Kidney epithelial cell (primary cell): ENCODE measurements around the gene DNAJA4. TPM values are rescaled to one million over a fixed set of nuclear protein-coding genes. Genes with fewer than 3 reads are reported as not detected.

Experiments used
- DNase-seq: peaks from one replicate; pipeline ENCODE4 v3.0.0-alpha.2; 2010; ENCODE audit warnings: low read depth
- H3K27me3 ChIP-seq: 2 replicates; pipeline ENCODE4 v1.6.0; 2011; ENCODE audit warnings: low read length; ENCODE audit not compliant: control insufficient read depth, insufficient read depth
- H3K36me3 ChIP-seq: 2 replicates; pipeline ENCODE4 v1.5.1; 2011; ENCODE audit warnings: low read length; ENCODE audit not compliant: control insufficient read depth, insufficient read depth
- H3K4me3 ChIP-seq: 2 replicates; pipeline ENCODE4 v1.5.1; 2011; ENCODE audit warnings: low read depth, mild to moderate bottlenecking, control low read depth, low read length
- CTCF ChIP-seq: IDR thresholded peaks from 2 replicates; pipeline ENCODE4 v1.5.1; 2011; ENCODE audit warnings: mild to moderate bottlenecking, moderate library complexity, low read length, control low read depth, inconsistent platforms; ENCODE audit not compliant: insufficient read depth, poor library complexity, severe bottlenecking
- total RNA-seq: library from RNA; depleted of rRNA; stranded (reverse); fragments of >200 nt; gene quantifications from 2 replicates; pipeline ENCODE4 v1.2.3, GENCODE V29; 2015

Gene DNAJA4
- total RNA-seq, 1 donor from 2014 or later, result 11.0 TPM

GRCh38 chr15:78247911-78248310 lies 16.5 kb upstream of the DNAJA4 start:
- H3K4me3 ChIP-seq, result no peak overlapping the region
- H3K36me3 ChIP-seq, result no peaks in the 10 kb centered on the region
- no peak for TF ChIP-seq CTCF
- H3K27me3 ChIP-seq, result peaks cover 3% of the 10 kb centered on the region
- DNase-seq, result no peak

- Histone ChIP-seq H3K4me3 (no peak overlapping the region), H3K36me3 (no peaks in the 10 kb centered on the region), H3K27me3 (peaks cover 3% of the 10 kb centered on the region)
- no peak for TF ChIP-seq CTCF
- DNase-seq, result no peak
Observed at GRCh38 chr15:78249131-78249530, 15.2 kb upstream of the DNAJA4 start.

GRCh38 chr15:78251136-78251535 lies 13.2 kb upstream of the DNAJA4 start:
- DNase-seq, result no peak
- Histone ChIP-seq H3K27me3 (peaks cover 3% of the 10 kb centered on the region), H3K4me3 (no peak overlapping the region), H3K36me3 (no peaks in the 10 kb centered on the region)
- no peak for TF ChIP-seq CTCF

- Histone ChIP-seq H3K27me3 (peaks cover 3% of the 10 kb centered on the region), H3K4me3 (no peak overlapping the region), H3K36me3 (no peaks in the 10 kb centered on the region)
- DNase-seq, result no peak
- TF ChIP-seq CTCF, result no peak
Observed at GRCh38 chr15:78255421-78256043, 8.8 kb upstream of the DNAJA4 start.

- H3K27me3 ChIP-seq, result peaks cover 3% of the 10 kb centered on the region
- DNase-seq, result no peak
- no peaks in the 10 kb centered on the region for H3K36me3 ChIP-seq
- no peak overlapping the region for H3K4me3 ChIP-seq
- no peak for TF ChIP-seq CTCF
Observed at GRCh38 chr15:78256044-78256437, 8.3 kb upstream of the DNAJA4 start.

GRCh38 chr15:78257681-78258080 lies 6.7 kb upstream of the DNAJA4 start:
- Histone ChIP-seq H3K36me3 (no peaks in the 10 kb centered on the region), H3K4me3 (no peak overlapping the region), H3K27me3 (no peaks in the 10 kb centered on the region)
- DNase-seq, result no peak
- no peak for TF ChIP-seq CTCF
